Breast epithelium (tissue), 4 donors: ENCODE results near the gene PTPRM. TPM values are rescaled to one million over a fixed set of nuclear protein-coding genes. Genes with fewer than 3 reads are reported as not detected.

Source experiments
- DNase-seq, 2 donors: peaks; one replicate each; pipeline ENCODE4 v3.0.0-alpha.2; 2019; ENCODE audit warnings: low spot score in 2 of 2
- H3K27ac ChIP-seq, 2 donors: fragments of 200-600 bp; sonication (generic) in 1 of 2; one replicate each; pipeline ENCODE4 v1.5.1; 2016 to 2019; ENCODE audit warnings: mild to moderate bottlenecking in 1 of 2
- H3K27me3 ChIP-seq, 2 donors: fragments of 200-600 bp; sonication (generic) in 1 of 2; one replicate each; pipeline versions ENCODE4 v1.5.1 to v1.6.0; 2017 to 2019; ENCODE audit warnings: control low read depth in 1 of 2, mild to moderate bottlenecking in 1 of 2
- H3K36me3 ChIP-seq: fragments of 200-600 bp; one replicate; pipeline ENCODE4 v1.5.1; 2019
- H3K4me1 ChIP-seq, 2 donors: fragments of 200-600 bp; sonication (generic); one replicate each; pipeline ENCODE4 v1.5.1; 2016 to 2019; ENCODE audit warnings: control low read depth in 1 of 2
- H3K4me3 ChIP-seq, 3 donors: fragments of 200-600 bp; sonication (generic); 1 replicate in 2 of 3; 2 replicates in 1 of 3; pipeline ENCODE4 v1.5.1; 2016 to 2019; ENCODE audit warnings: mild to moderate bottlenecking in 3 of 3, moderate library complexity in 2 of 3
- H3K9me3 ChIP-seq, 2 donors: fragments of 200-600 bp; sonication (generic) in 1 of 2; one replicate each; pipeline ENCODE4 v1.5.1; 2016 to 2019; ENCODE audit warnings: control low read depth in 1 of 2
- CTCF ChIP-seq, 3 donors: fragments of 450-650 bp; IDR thresholded peaks; one replicate each; pipeline ENCODE4 v1.5.1; 2016 to 2017; ENCODE audit warnings: antibody characterized with exemption in 3 of 3, mild to moderate bottlenecking in 3 of 3, moderate library complexity in 3 of 3
- POLR2A ChIP-seq: fragments of 450-650 bp; IDR thresholded peaks from one replicate; pipeline ENCODE4 v1.6.1; 2016; ENCODE audit warnings: antibody characterized with exemption, mild to moderate bottlenecking, moderate library complexity
- POLR2AphosphoS5 ChIP-seq, 3 donors: sonication (generic); formaldehyde crosslinking; IDR thresholded peaks; one replicate each; pipeline ENCODE4 v1.6.1; 2017; ENCODE audit warnings: antibody characterized with exemption in 3 of 3
- intact Hi-C: fragments of 100-400 bp; cut with DNase I; formaldehyde crosslinking; loops from one replicate; pipeline ENCODE4 v1.15.1; 2023; ENCODE audit warnings: low total_unique reads
- total RNA-seq, 3 donors: library from RNA; depleted of rRNA; stranded (reverse); fragments of >200 nt; gene quantifications; one replicate each; pipeline ENCODE4 v1.1.0, GENCODE V29; 2016

PTPRM gene
- total RNA-seq, 3 donors from 2014 or later = 41.7 to 181 (median 140) TPM

GRCh38 chr18:8034674-8035073 is 467.6 kb downstream of the PTPRM start:
- Histone ChIP-seq H3K4me3 (no peak overlapping the region), H3K27ac (no peak overlapping the region), H3K27me3 (no peaks in the 10 kb centered on the region), H3K36me3 (no peaks in the 10 kb centered on the region), H3K4me1 (no peaks in the 10 kb centered on the region), H3K9me3 (no peaks in the 10 kb centered on the region)
- intact Hi-C loops = no loop called here
- DNase-seq = no peak
- TF ChIP-seq CTCF (IDR thresholded peaks at IDR 0.05) = no peak

GRCh38 chr18:8036551-8036950 is 469.4 kb downstream of the PTPRM start:
- Histone ChIP-seq H3K36me3 (no peaks in the 10 kb centered on the region), H3K27me3 (no peaks in the 10 kb centered on the region), H3K9me3 (no peaks in the 10 kb centered on the region), H3K4me3 (no peak overlapping the region), H3K27ac (no peak overlapping the region), H3K4me1 (no peaks in the 10 kb centered on the region)
- DNase-seq = no peak
- TF ChIP-seq CTCF (IDR thresholded peaks at IDR 0.05) (no peak), POLR2AphosphoS5 (IDR thresholded peaks at IDR 0.05) (no peak), POLR2A (no peak)
- intact Hi-C loops = no loop called here

- H3K4me1 ChIP-seq = no peaks in the 10 kb centered on the region
- TF ChIP-seq POLR2A (no peak), POLR2AphosphoS5 (IDR thresholded peaks at IDR 0.05) (no peak), CTCF (IDR thresholded peaks at IDR 0.05) (no peak)
- no peak overlapping the region for H3K4me3 ChIP-seq
- no peak for DNase-seq
- intact Hi-C loops = no loop called here
- no peaks in the 10 kb centered on the region for H3K36me3 ChIP-seq
- H3K27ac ChIP-seq = no peak overlapping the region
- no peaks in the 10 kb centered on the region for H3K9me3 ChIP-seq
- H3K27me3 ChIP-seq = no peaks in the 10 kb centered on the region
Observed at GRCh38 chr18:8037296-8037695, 470.2 kb downstream of the PTPRM start.

- no peak for TF ChIP-seq CTCF (IDR thresholded peaks at IDR 0.05)
- no peak for TF ChIP-seq POLR2A
- no peak for TF ChIP-seq POLR2AphosphoS5 (IDR thresholded peaks at IDR 0.05)
- H3K4me1 ChIP-seq = no peaks in the 10 kb centered on the region
- H3K27me3 ChIP-seq = no peaks in the 10 kb centered on the region
- intact Hi-C loops = no loop called here
- no peaks in the 10 kb centered on the region for H3K9me3 ChIP-seq
- no peaks in the 10 kb centered on the region for H3K36me3 ChIP-seq
- no peak for DNase-seq
- no peak overlapping the region for H3K27ac ChIP-seq
- no peak overlapping the region for H3K4me3 ChIP-seq
Observed at GRCh38 chr18:8040021-8040420, 472.9 kb downstream of the PTPRM start.

GRCh38 chr18:8041526-8042111 is 474.5 kb downstream of the PTPRM start:
- H3K27ac ChIP-seq = no peak overlapping the region
- intact Hi-C loops = no loop called here
- H3K27me3 ChIP-seq = no peaks in the 10 kb centered on the region
- H3K4me1 ChIP-seq = no peaks in the 10 kb centered on the region
- H3K9me3 ChIP-seq = no peaks in the 10 kb centered on the region
- no peaks in the 10 kb centered on the region for H3K36me3 ChIP-seq
- no peak for DNase-seq
- H3K4me3 ChIP-seq = no peak overlapping the region
- TF ChIP-seq POLR2A = no peak
- no peak for TF ChIP-seq CTCF (IDR thresholded peaks at IDR 0.05)
- TF ChIP-seq POLR2AphosphoS5 (IDR thresholded peaks at IDR 0.05) = no peak
